NCI-H460 (cell line): Measurements from ENCODE around the gene FAM174A. TPM values are rescaled to one million over a fixed set of nuclear protein-coding genes. Genes with fewer than 3 reads are reported as not detected.

Experiments used
- DNase-seq: peaks from one replicate; pipeline ENCODE4 v3.0.0-alpha.2; 2016; ENCODE audit warnings: low read depth; ENCODE audit errors: extremely low read depth
- polyA plus RNA-seq: library from polyadenylated mRNA; depleted of rRNA; stranded (reverse); fragments of >200 nt; gene quantifications from 2 replicates; pipeline ENCODE4 v1.2.3, GENCODE V29; 2014; cell fraction: nucleus; rRNA removed
- total RNA-seq: library from RNA; depleted of rRNA; stranded (reverse); fragments of >200 nt; shearing (Covaris generic); gene quantifications from 2 replicates; pipeline ENCODE4 v1.2.3, GENCODE V29; 2014; rRNA removed

The FAM174A gene
- total RNA-seq = 19.6 and 24.3 TPM in 2 replicates
- polyA plus RNA-seq = 30.2 and 40.0 TPM in 2 replicates

DNA sequence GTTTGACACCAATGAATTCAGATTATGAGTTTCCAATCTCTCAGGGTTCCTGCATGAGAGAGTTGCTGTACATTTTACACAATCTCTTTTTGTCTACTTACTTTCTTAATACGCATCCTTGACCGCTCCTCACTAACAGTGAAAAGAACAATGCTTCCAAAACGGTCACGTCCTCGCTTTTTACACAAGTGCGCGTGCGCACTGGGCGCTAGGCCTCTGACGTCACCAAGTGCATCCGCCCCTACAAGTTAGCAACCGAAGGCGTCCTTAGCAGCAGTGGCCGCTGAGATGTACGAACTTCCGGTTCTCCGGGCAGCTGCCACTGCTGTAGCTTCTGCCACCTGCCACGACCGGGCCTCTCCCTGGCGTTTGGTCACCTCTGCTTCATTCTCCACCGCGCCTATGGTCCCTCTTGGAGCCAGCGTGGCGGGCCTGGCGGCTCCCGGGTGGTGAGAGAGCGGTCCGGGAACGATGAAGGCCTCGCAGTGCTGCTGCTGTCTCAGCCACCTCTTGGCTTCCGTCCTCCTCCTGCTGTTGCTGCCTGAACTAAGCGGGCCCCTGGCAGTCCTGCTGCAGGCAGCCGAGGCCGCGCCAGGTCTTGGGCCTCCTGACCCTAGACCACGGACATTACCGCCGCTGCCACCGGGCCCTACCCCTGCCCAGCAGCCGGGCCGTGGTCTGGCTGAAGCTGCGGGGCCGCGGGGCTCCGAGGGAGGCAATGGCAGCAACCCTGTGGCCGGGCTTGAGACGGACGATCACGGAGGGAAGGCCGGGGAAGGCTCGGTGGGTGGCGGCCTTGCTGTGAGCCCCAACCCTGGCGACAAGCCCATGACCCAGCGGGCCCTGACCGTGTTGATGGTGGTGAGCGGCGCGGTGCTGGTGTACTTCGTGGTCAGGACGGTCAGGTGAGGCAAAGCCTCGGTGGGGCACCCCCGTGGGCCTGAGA, at the start of gene FAM174A:
Gene FAM174A, plus strand, starts transcription at position 315 of the 946 bp plus-strand sequence. Its CDS starts 157 bp downstream, at position 472.
- DNase-seq = peak; percentile 97

DNA sequence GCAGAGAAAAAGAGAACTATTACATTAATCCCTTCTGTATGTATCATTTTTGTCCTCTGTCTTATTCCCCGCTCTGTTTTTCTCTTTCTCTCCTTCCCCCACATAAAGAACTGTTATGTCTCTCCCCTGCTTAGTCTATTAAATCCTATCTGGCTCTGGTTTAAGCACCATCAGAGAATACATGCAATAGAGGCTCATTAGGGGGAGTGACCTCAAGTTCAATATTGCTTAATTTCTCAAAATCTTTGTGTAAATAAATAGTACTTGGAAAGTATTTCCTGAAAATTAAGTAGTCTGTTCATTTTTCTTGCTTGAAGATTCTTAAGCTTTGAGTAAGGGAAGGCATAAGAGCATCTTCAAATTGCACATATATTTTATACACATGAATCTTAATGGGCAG, 41.2 kb upstream of the FAM174A start:
- no peak for DNase-seq

DNA sequence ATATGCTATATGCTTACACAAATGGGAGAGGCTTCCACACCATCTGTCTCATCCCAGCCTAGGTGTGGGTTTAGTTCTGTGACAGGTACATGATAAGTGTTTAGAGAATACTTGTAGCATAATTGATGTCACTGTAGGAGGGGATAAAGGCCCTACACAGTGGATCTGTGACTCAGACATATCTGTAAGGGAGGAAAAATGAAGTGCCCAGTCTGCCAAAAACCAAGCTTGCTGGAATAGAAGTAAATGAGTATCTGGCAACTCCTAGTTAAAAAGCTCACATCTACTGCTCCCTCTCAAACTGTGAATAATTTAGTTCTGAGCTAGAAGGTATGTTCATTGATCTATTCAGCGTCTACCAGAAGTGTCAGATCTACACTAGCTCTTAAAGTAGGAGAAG, 38.9 kb upstream of the FAM174A start:
- DNase-seq = no peak

DNA sequence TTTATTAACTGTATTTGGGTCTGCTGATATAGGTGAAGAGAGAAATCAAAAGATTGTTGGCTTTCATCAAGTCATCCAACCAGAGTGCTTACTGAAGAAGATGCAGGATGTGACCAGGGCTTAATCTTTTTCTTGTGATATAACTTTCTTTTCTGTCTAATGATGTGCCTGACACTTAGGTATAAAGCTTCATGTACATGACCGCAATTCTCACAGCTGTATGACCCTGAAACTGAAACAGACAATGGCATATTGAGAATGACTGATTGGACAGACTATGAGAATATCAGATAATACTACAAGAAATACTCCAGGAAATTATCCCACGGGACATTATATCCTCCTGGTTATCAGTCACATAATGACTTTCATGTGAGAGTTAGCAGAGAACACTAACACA, 32.5 kb upstream of the FAM174A start:
- DNase-seq = no peak

DNA sequence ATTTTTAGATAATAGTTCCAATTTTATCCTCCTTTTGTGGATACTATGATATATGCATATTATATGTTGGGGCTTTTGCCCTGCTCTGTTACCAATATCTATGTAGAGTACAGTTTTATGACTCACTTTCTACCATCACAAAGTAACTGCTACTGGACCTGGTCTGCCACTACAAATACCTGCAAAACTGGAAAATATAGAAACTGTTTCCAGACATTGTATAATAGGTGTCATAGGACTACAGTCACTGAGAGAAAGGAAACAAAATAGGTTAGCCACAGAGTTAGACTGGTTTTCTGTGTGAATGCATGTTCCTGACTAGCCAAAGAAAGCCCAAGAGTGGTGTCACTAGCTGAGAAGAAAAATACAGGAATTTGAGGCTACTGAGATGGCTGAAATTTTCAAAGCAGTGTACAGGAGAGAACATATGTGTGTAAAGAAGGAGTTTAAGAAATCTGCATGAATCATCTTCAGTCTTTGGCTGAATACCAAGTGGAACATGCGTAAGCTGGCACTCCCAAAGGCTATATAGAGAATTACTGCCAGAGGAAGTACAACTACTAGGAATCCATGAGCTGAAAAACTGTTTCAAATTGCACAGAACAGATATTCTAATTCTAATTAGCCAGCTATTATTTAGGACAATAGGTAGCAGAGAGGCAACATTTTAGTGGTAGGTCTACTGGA, 29.0 kb upstream of the FAM174A start:
- DNase-seq = peak; percentile 68

DNA sequence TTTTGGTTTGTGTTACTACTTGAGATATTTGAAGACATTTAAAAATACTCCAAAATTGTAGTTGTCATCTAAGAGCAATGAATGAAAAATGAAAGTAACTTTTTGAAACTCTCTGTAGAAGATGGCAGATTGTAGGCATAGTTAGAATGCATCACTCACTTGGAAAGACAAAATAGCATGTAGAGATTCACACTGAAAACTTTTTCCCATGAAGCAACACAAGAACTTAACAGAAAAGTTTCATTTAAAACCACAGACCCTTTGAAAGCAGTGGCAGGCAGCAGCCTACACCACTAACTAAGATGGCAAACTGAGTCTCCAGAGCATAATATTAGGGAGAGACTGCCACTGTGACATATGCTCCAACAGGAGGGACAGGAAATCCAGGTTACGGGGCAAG, 18.9 kb upstream of the FAM174A start:
- no peak for DNase-seq

DNA sequence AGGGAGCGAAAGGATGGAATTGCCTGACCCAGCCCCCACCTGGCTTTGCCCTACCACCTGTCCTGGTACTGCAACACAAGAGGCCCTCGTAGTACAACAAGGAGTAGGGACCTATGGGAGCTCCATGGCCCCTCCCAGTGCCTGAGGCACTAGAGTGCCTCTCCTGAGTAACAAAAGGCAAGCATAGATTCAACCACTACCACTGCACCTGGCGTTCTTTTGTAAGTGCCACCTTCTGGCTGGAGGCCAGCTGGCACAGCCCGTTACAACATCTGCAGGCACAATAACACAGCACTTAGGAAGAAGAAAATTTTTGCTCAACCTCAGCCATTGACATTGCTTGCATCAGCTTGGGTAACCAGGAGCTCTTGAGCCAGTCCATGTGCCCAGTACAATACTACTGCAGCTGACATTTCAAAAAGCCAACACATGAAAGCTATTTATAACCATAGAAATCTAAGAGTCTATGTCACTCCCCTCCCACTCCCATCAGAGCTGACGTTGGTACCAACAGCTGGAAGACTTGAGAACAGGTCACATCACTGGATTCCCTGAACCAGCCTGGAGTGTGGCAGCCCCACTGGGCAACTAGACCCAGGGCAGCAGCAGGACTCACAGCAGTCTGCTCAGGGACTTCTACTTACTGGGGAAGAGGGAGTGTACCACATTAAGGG, 17.7 kb upstream of the FAM174A start:
- DNase-seq = no peak

DNA sequence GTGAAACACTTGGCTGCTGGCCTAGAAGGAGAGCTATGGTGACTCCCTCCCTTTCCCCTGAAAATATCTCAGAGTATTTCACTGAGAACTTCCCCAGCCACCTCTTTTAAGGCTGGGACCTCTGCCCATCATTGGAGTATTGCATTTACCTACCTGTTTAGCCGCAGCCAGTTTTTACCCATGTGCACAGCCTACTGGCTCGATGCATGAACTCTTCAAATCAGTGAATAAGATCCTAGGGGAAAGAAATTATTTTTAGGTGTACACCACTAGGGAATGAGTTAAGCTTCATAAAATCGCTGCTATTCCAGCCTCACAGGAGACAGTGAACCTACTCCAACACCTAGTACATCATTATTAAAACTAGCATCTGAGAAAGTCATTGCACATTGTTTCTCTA, 16.8 kb upstream of the FAM174A start:
- DNase-seq = no peak

DNA sequence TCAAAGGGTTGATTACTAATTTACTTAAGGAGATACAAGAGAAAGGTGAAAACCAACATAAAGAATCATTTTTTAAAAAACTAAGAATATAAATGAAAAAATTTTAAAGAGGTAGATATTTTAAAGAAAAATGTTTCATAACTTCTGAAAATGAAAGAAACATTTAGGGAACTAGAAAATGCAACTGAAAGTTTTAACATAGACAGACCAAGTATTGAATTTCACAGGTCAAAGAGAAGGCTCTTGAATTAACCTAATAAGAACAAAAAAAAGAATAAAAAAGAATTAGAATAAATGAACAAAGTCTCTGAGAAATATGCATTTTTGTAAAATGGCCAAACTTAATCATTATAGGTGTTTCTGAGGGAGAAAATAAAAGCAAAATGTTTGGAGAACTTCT, 16.1 kb upstream of the FAM174A start:
- DNase-seq = no peak

DNA sequence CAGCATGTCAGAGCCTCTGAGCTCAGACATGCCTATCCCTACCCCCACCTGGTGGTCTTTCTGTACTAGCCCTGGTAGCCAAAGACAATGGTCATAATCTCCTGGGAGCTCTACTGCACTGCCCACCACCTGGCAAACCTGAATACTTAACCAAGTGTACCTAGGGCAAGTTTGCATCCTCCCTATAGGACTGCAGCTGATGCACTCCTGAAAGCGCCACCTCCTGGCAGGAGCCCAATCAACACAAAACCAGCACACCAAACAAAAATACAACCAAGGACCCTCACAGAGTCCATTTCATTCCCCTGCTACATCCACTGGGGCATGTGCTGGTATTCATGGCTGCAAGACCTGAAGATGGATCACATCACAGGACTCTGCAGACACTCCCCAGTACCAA, 14.8 kb upstream of the FAM174A start:
- DNase-seq = no peak

DNA sequence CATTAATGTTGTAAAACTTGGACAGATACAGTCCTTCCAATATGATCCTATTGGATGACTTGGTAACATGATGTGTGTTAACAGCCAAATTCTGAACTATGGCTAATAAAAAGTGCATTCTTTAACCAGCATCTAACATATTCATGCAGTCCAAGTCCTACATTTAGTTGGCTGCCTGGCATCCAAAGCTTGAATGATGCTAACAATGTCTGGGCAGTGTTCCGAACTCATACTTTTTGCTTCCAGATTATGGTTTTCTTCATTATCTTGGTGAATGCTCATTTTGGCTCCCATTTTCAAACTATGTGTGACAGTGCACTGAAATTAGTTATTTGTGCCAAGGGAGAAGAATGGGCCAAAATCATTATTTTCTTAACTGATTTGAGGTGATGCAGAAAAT, 2.8 kb downstream of the FAM174A start:
- DNase-seq = no peak

DNA sequence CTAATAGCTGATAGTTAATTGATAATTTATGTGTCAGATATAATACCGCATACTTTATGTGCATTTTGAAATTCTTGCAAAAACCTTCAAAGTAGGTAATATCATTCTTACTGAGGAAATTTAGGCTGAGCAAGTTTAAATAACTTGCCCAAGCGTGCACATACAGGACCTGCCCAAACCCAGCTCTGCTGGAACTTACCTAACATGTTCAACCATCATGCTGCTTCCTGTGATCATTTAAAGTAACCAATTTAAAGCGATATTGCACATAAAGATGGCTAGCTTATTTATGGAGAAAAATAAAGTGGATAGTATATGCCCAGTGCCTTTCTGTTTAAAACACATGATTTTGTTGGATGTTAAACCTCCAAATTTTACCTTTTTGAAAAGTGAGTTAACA, 4.3 kb downstream of the FAM174A start:
- DNase-seq = no peak

DNA sequence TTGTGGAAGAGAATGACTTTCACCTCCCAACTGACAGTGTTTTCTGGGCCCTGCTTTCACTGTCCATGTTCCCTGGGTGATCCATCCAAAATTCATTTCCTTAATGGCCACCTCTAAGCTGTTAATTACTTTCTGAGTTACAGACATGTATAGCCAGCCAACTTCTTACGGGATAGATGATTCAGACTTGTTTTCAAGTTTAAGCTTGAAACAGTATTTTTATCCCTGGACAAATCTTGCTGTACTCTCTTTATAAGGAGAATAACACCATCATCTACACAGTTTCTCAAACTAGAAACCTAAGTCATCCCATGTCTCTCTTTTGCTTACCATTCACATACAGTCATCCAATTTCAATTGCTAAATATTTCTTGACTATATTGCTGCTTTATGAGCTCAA, 6.9 kb downstream of the FAM174A start:
- no peak for DNase-seq

DNA sequence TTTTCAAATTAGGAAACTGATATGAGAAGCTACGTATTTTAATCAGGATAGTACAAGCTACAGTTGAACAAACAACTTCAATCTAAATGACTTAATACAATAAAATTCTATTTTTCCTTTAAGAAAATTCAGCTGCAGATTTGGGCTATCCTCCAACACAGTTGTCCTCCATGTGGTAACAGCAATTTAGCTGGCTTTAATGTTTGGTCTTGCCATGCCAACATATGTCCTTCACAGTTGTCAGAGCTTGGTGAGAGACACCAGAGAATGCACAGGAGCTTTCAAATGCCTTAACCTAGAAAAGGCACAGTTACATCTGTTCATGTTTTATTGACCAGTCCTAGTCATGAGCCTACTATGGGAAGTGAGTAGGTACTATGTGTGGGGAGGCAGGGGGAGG, 10.8 kb downstream of the FAM174A start:
- no peak for DNase-seq

DNA sequence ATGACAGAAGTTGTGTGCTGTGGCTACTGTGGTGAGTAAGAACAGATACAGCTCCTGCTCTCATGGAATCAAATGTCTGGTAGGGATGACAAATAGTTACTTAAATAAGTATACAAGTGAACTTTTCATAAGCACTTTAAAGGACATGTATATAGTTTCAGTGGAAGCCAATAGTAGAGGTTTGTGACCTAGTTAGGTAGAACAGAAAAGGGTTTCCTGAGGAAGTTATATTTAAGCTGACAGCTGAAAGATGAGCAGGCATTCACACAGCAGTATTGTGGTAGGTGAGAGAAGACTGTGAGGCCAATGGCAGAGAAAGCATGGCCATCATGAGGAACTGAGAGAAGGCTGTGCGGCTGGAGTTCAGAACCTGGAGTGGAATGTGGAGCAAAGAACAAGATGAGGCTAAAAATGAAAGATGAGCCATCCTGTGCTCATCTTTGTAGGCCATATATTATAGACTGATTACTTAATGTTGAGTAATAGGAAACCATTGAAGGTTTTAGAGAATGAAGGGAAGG, 15.4 kb downstream of the FAM174A start:
- DNase-seq = no peak

DNA sequence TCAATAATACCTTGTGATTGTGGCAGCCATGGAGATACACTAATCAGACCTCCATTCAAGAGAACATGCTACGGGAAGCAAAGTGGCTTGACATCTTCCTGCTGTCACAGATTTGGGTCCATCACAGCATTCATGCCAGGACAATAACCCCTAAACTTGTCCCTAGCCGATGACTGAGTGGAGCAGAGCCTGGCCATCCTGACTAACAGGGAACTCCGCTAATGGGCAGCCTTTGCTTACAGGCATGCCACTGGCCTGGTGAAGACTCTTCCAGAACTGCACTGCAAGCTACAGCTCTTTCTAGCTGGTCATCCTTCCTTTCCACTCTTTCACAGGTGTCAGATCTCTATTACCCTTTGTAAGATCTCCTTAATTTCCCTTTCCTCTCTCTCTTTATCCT, 16.0 kb downstream of the FAM174A start:
- DNase-seq = no peak

DNA sequence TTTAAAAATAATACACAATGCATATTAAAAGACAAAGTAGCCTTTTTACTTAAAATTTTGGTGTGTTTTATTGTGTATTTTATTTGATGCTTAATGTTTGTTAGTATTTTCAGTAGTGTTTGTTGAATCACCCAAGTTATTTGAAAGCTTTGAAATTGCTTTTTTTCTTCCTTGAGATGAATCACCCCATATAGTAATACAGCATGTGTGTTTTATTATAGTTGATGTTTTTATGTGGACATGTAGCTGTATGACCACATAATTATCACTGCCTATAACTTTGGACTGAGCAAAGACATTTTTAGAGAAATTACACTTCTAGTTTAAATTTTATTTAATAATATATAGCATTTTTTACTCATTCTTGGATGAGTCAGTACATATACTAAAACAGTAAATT, 18.0 kb downstream of the FAM174A start:
- no peak for DNase-seq

DNA sequence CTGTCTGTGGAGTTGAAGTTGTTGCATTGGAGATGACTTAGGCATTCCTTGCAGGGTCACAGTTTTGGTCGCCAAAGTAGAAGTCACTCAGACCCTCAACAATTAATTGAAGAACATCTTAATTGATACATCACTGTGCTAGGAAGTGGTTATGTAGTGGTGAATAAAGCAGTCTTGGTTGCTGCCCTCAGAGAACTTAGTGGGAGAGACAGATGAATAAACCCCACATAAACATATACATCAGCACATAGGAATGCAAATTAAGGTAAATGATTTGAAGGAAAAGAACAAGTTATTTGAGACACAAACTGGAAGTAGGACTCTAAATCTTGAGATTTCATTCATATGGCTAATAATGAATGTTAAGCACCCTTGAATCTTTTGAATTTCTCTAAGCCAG, 25.7 kb downstream of the FAM174A start:
- DNase-seq = no peak

DNA sequence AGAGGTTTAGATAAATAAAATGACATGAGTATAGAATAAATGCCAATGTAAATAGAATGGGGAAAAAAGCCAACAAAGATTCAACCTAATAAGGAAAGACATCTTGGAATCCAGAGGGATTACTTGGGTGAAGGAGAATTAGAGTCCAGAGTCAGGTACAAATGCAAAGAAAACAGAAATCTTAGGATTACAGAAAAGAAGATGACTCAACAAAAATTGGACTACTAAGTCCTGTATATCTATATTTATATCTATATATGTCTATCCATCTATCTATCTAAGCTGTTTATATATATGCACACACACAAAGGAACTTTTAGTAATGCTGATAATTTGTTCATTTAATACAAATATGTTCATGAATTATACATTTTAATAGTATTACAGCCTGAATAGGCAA, 27.6 kb downstream of the FAM174A start:
- no peak for DNase-seq

DNA sequence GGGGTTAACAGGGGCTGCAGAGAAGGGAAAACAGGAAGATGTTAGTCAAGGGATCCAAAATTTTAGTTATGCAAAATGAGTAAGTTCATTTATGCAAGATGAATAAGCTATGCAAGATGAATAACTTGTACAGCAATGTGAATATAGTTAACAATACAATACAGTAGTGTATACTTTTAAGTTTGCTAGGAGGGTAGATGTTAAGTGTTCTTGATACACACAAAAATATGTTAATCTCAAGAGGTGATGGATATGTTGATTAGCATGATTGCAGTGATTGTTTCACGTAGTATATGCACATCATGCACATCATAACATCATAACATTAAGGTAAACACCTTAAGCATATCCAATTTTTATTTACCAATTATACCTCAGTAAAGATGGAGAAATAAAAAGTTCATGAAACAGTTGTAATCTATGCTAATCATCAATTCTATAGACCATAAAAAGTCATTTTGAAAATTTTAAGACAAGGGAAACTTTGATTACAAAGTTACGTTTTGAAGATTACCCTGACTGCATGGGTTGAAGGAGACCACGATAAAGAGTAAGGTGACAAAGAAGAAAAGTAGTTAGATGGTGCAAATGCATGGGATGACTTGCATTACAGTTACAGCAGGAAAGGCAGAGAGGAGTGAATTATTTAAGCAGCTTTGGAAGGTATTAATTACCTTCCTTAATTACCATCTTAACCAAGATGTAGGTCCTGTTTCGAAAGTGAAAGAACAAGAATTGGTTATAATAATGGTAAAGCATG, 31.4 kb downstream of the FAM174A start:
- DNase-seq = no peak
